Naive thymus-derived CD8-positive, alpha-beta T cell (primary cell): ENCODE data around the gene FEZ2. TPM values are rescaled to one million over a fixed set of nuclear protein-coding genes. Genes with fewer than 3 reads are reported as not detected.

ENCODE experiments used
- ATAC-seq, 2 donors: fragments of 150-1000 bp; cut with Tn5 transposase in 1 of 2; sonication (Bioruptor Pico), chemical (Tn5 transposase) in 1 of 2; 1 replicate in 1 of 2; 2 replicates in 1 of 2; pipeline ENCODE4 v1.10.0; 2021; ENCODE audit warnings: mild to moderate bottlenecking in 2 of 2, moderate library complexity in 2 of 2
- POLR2A ChIA-PET: fragments of 350-600 bp; sonication (Branson Sonifier 250); formaldehyde crosslinking; loops from one replicate; lab custom pipeline; 2021; ENCODE audit warnings: antibody characterized with exemption; lab: Charles Lee
- DNase-seq, 10 donors: peaks; one replicate each; pipeline versions ENCODE4 v3.0.0 to v3.0.0-alpha.2; 2020 to 2022
- H3K27ac Mint-ChIP-seq, 10 donors: one replicate each; pipeline ENCODE4 v1.8.0; 2020 to 2022; ENCODE audit warnings: mild to moderate bottlenecking in 10 of 10, mixed read lengths in 10 of 10, moderate library complexity in 4 of 10, inconsistent platforms in 1 of 10
- H3K27me3 Mint-ChIP-seq, 5 donors: one replicate each; pipeline ENCODE4 v1.8.0; 2021 to 2022; ENCODE audit warnings: mixed read lengths in 5 of 5
- H3K36me3 Mint-ChIP-seq, 3 donors: one replicate each; pipeline ENCODE4 v1.8.0; 2020 to 2022; ENCODE audit warnings: mixed read lengths in 3 of 3, mild to moderate bottlenecking in 2 of 3, inconsistent platforms in 1 of 3
- H3K4me1 Mint-ChIP-seq, 4 donors: one replicate each; pipeline ENCODE4 v1.8.0; 2021 to 2022; ENCODE audit warnings: mixed read lengths in 4 of 4
- H3K4me3 Mint-ChIP-seq, 10 donors: one replicate each; pipeline ENCODE4 v1.8.0; 2020 to 2022; ENCODE audit warnings: mild to moderate bottlenecking in 10 of 10, mixed read lengths in 10 of 10, moderate library complexity in 6 of 10, inconsistent platforms in 1 of 10
- H3K9me3 Mint-ChIP-seq, 9 donors: one replicate each; pipeline ENCODE4 v1.8.0; 2020 to 2022; ENCODE audit warnings: mixed read lengths in 9 of 9, mild to moderate bottlenecking in 3 of 9, inconsistent platforms in 1 of 9, moderate library complexity in 1 of 9
- polyA plus RNA-seq, 3 donors: library from polyadenylated mRNA; unstranded; fragments of 300-500 nt; fragmentation: Illumina TruSeq; gene quantifications; one replicate each; pipeline ENCODE4 v1.2.3, GENCODE V29; 2021
- total RNA-seq, 8 experiments: library from RNA in 2 of 8; stranded (reverse) in 2 of 8; gene quantifications; one replicate each; pipeline ENCODE4 v1.2.3 and lab custom pipeline; 2021 to 2026

FEZ2 gene
- total and polyA plus RNA-seq, 5 experiments from 2014 or later = 1.5 to 15.2 (median 2.1) TPM

- Mint-ChIP-seq H3K36me3 (peaks cover 11 to 85% (median 39%) of the 10 kb centered on the region in 3 donors), H3K27me3 (no peaks in the 10 kb centered on the region), H3K4me3 (no peak overlapping the region), H3K27ac (no peak overlapping the region), H3K4me1 (peaks cover under 1 to 13% (median 7%) of the 10 kb centered on the region in 4 donors), H3K9me3 (no peaks in the 10 kb centered on the region)
- no peak for DNase-seq
- no peak for ATAC-seq
- POLR2A ChIA-PET = no interaction called here
Observed at GRCh38 chr2:36568516-36569246, 29.3 kb downstream of the FEZ2 start.

- Mint-ChIP-seq H3K4me3 (no peak overlapping the region), H3K36me3 (peaks cover 15 to 83% (median 38%) of the 10 kb centered on the region in 3 donors), H3K27me3 (no peaks in the 10 kb centered on the region), H3K27ac (no peak overlapping the region), H3K4me1 (peaks cover 2 to 15% (median 10%) of the 10 kb centered on the region in 4 donors), H3K9me3 (no peaks in the 10 kb centered on the region)
- DNase-seq (no peak), ATAC-seq (no peak)
- POLR2A ChIA-PET = no interaction called here
Observed at GRCh38 chr2:36567711-36568408, 30.1 kb downstream of the FEZ2 start.

- H3K4me3 Mint-ChIP-seq = no peak overlapping the region
- H3K9me3 Mint-ChIP-seq = no peaks in the 10 kb centered on the region
- H3K27me3 Mint-ChIP-seq = no peaks in the 10 kb centered on the region
- no peak for DNase-seq
- POLR2A ChIA-PET = no interaction called here
- peaks cover 15 to 79% (median 32%) of the 10 kb centered on the region in 3 donors for H3K36me3 Mint-ChIP-seq
- H3K27ac Mint-ChIP-seq = no peak overlapping the region
- ATAC-seq = no peak
- peaks cover 2 to 15% (median 10%) of the 10 kb centered on the region in 4 donors for H3K4me1 Mint-ChIP-seq
Observed at GRCh38 chr2:36566887-36567286, 31.1 kb downstream of the FEZ2 start.

- DNase-seq = no peak
- no peak overlapping the region for H3K4me3 Mint-ChIP-seq
- H3K27ac Mint-ChIP-seq = no peak overlapping the region
- H3K36me3 Mint-ChIP-seq = peaks cover 15 to 75% (median 34%) of the 10 kb centered on the region in 3 donors
- H3K9me3 Mint-ChIP-seq = no peaks in the 10 kb centered on the region
- POLR2A ChIA-PET = no interaction called here
- H3K27me3 Mint-ChIP-seq = no peaks in the 10 kb centered on the region
- peaks cover 2 to 15% (median 10%) of the 10 kb centered on the region in 4 donors for H3K4me1 Mint-ChIP-seq
- no peak for ATAC-seq
Observed at GRCh38 chr2:36565712-36566111, 32.3 kb downstream of the FEZ2 start.

GRCh38 chr2:36564377-36564930, 33.5 kb downstream of the FEZ2 start:
- H3K4me1 Mint-ChIP-seq = peaks cover 2 to 13% (median 10%) of the 10 kb centered on the region in 4 donors
- no peak overlapping the region for H3K27ac Mint-ChIP-seq
- no peaks in the 10 kb centered on the region for H3K9me3 Mint-ChIP-seq
- ATAC-seq = no peak
- POLR2A ChIA-PET = no interaction called here
- H3K27me3 Mint-ChIP-seq = no peaks in the 10 kb centered on the region
- DNase-seq = no peak
- H3K36me3 Mint-ChIP-seq = peaks cover 15 to 80% (median 40%) of the 10 kb centered on the region in 3 donors
- H3K4me3 Mint-ChIP-seq = no peak overlapping the region

GRCh38 chr2:36562973-36563532, 34.9 kb downstream of the FEZ2 start:
- DNase-seq (no peak), ATAC-seq (no peak)
- H3K9me3 Mint-ChIP-seq = no peaks in the 10 kb centered on the region
- H3K4me1 Mint-ChIP-seq = peaks cover 2 to 13% (median 10%) of the 10 kb centered on the region in 4 donors
- peaks cover 15 to 78% (median 42%) of the 10 kb centered on the region in 3 donors for H3K36me3 Mint-ChIP-seq
- no peak overlapping the region for H3K27ac Mint-ChIP-seq
- POLR2A ChIA-PET = interaction anchor here (0.5 kb wide), 1 partner anchor 316 kb away, joined by 5 read pairs; no protein-coding TSS in a partner anchor
- no peak overlapping the region for H3K4me3 Mint-ChIP-seq
- no peaks in the 10 kb centered on the region for H3K27me3 Mint-ChIP-seq

GRCh38 chr2:36562240-36562639, 35.7 kb downstream of the FEZ2 start:
- Mint-ChIP-seq H3K27ac (no peak overlapping the region), H3K9me3 (no peaks in the 10 kb centered on the region), H3K4me1 (peaks cover 2 to 13% (median 10%) of the 10 kb centered on the region in 4 donors), H3K36me3 (peaks cover 15 to 77% (median 44%) of the 10 kb centered on the region in 3 donors), H3K27me3 (no peaks in the 10 kb centered on the region), H3K4me3 (no peak overlapping the region)
- POLR2A ChIA-PET = no interaction called here
- no peak for ATAC-seq
- DNase-seq = no peak

GRCh38 chr2:36561237-36561944, 36.6 kb downstream of the FEZ2 start:
- Mint-ChIP-seq H3K27ac (no peak overlapping the region), H3K4me1 (peaks cover 2 to 13% (median 9%) of the 10 kb centered on the region in 4 donors), H3K4me3 (no peak overlapping the region), H3K36me3 (peaks cover 11 to 70% (median 36%) of the 10 kb centered on the region in 3 donors), H3K27me3 (no peaks in the 10 kb centered on the region), H3K9me3 (no peaks in the 10 kb centered on the region)
- no peak for ATAC-seq
- POLR2A ChIA-PET = no interaction called here
- no peak for DNase-seq

GRCh38 chr2:36560726-36561125, 37.2 kb downstream of the FEZ2 start:
- no peak overlapping the region for H3K4me3 Mint-ChIP-seq
- POLR2A ChIA-PET = no interaction called here
- no peak overlapping the region for H3K27ac Mint-ChIP-seq
- ATAC-seq = no peak
- no peaks in the 10 kb centered on the region for H3K9me3 Mint-ChIP-seq
- peaks cover 2 to 13% (median 9%) of the 10 kb centered on the region in 4 donors for H3K4me1 Mint-ChIP-seq
- DNase-seq = no peak
- no peaks in the 10 kb centered on the region for H3K27me3 Mint-ChIP-seq
- peaks cover 11 to 69% (median 32%) of the 10 kb centered on the region in 3 donors for H3K36me3 Mint-ChIP-seq

GRCh38 chr2:36559221-36559942, 38.6 kb downstream of the FEZ2 start:
- POLR2A ChIA-PET = no interaction called here
- no peak for DNase-seq
- no peak for ATAC-seq
- Mint-ChIP-seq H3K4me3 (no peak overlapping the region), H3K27me3 (no peaks in the 10 kb centered on the region), H3K27ac (no peak overlapping the region), H3K36me3 (peaks cover 17 to 68% (median 29%) of the 10 kb centered on the region in 3 donors), H3K9me3 (no peaks in the 10 kb centered on the region), H3K4me1 (peaks cover 2 to 12% (median 2%) of the 10 kb centered on the region in 4 donors)

GRCh38 chr2:36556842-36557241, 41.1 kb downstream of the FEZ2 start:
- DNase-seq (no peak), ATAC-seq (no peak)
- no peak overlapping the region for H3K4me3 Mint-ChIP-seq
- no peaks in the 10 kb centered on the region for H3K9me3 Mint-ChIP-seq
- no peak overlapping the region for H3K27ac Mint-ChIP-seq
- POLR2A ChIA-PET = no interaction called here
- no peaks in the 10 kb centered on the region for H3K27me3 Mint-ChIP-seq
- peaks cover 8 to 74% (median 28%) of the 10 kb centered on the region in 3 donors for H3K36me3 Mint-ChIP-seq
- H3K4me1 Mint-ChIP-seq = peaks cover 0 to 4% (median 0%) of the 10 kb centered on the region in 4 donors

- H3K36me3 Mint-ChIP-seq = peaks cover 8 to 77% (median 28%) of the 10 kb centered on the region in 3 donors
- DNase-seq = no peak
- POLR2A ChIA-PET = no interaction called here
Observed at GRCh38 chr2:36555789-36556188, 42.2 kb downstream of the FEZ2 start.

More at GRCh38 chr2:36555789-36556188, 42.2 kb downstream of the FEZ2 start:
- no peak for ATAC-seq
- H3K27me3 Mint-ChIP-seq = no peaks in the 10 kb centered on the region
- peaks cover 0 to 4% (median 0%) of the 10 kb centered on the region in 4 donors for H3K4me1 Mint-ChIP-seq
- no peaks in the 10 kb centered on the region for H3K9me3 Mint-ChIP-seq
- H3K4me3 Mint-ChIP-seq = no peak overlapping the region
- no peak overlapping the region for H3K27ac Mint-ChIP-seq
